Upper lobe of left lung (tissue), 4 donors: ENCODE data around the gene LRRC31.

Source experiments
- CTCF ChIP-seq, 6 experiments: fragments of 450-650 bp in 4 of 6; fragments of 200-600 bp in 2 of 6; sonication (generic) in 2 of 6; IDR thresholded peaks; one replicate each; pipeline ENCODE4 v1.5.1; 2016 to 2019; ENCODE audit warnings: antibody characterized with exemption in 6 of 6
- EP300 ChIP-seq, 4 donors: sonication (generic); formaldehyde crosslinking; IDR thresholded peaks; one replicate each; pipeline ENCODE4 v1.5.1; 2017; ENCODE audit warnings: antibody characterized with exemption in 4 of 4, control low read depth in 2 of 4
- POLR2A ChIP-seq, 4 donors: fragments of 450-650 bp; IDR thresholded peaks; one replicate each; pipeline ENCODE4 v1.5.1; 2016 to 2017; ENCODE audit warnings: antibody characterized with exemption in 4 of 4, mild to moderate bottlenecking in 2 of 4
- POLR2AphosphoS5 ChIP-seq, 2 donors: sonication (generic); formaldehyde crosslinking; IDR thresholded peaks; one replicate each; pipeline ENCODE4 v1.5.1; 2017; ENCODE audit warnings: antibody characterized with exemption in 2 of 2

- TF ChIP-seq CTCF (IDR thresholded peaks at IDR 0.05) (no peak), POLR2A (IDR thresholded peaks at IDR 0.05) (no peak), POLR2AphosphoS5 (IDR thresholded peaks at IDR 0.05) (no peak), EP300 (IDR thresholded peaks at IDR 0.05) (no peak)
Measured at GRCh38 chr3:169861871-169862270, 7.9 kb downstream of the LRRC31 start.
